HG03280 (cell line): Measurements from ENCODE around the gene CRTC1.
"Not testable (repeated sequence)": the region's sequence is repeated elsewhere in the genome, so short reads cannot be mapped to it uniquely, and the experiment has no call there.

Experiments used
- ATAC-seq: cut with Tn5 transposase; IDR thresholded peaks from one replicate; pipeline ENCODE4 v1.9.1; 2021; ENCODE audit warnings: mild to moderate bottlenecking, moderate library complexity; ENCODE audit not compliant: unreplicated experiment

CRTC1 gene

DNA sequence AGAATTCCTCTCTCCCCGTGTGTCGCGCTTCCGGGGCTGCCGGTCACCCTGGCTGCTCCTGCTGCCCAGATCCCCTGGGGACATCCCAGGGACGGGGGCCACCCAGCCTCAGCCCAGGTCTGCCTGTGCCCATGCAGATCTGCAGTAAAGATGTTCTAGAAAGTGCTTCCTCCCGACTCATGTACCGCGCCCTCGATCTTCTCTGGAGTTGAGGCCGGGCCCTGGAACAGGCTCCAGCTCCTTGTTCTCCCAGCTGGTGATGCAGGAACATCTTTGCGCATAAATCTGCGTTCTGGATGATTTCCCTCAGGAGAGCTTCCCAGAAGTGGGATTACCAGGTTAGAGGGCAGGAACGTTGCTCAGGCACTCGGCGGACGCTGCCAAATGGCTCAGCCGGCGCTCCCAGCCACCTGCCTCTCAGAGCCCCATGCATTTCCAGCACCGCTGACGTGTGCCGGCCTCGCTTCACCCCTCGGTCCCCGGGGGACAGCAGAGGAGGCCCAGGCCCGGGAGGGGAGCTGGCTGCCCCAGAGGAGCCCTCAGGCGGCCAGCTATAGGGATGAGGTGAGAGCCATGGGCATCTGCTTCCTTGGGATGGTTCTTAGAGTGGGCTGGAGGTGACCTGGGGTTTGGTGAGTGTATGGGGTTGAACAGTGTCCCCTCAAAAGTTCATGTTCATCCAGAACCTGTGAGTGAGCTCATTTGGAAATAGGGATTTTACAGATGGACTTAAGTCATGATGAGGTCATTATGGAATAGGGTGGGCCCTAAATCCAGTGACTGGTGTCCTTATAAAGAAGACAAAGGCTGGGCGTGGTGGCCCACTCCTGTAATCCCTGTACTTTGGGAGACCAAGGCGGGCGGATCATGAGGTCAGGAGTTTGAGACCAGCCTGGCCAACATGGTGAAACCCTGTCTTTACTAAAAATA lies 42.6 kb downstream of the CRTC1 start:
- no peak for ATAC-seq

DNA sequence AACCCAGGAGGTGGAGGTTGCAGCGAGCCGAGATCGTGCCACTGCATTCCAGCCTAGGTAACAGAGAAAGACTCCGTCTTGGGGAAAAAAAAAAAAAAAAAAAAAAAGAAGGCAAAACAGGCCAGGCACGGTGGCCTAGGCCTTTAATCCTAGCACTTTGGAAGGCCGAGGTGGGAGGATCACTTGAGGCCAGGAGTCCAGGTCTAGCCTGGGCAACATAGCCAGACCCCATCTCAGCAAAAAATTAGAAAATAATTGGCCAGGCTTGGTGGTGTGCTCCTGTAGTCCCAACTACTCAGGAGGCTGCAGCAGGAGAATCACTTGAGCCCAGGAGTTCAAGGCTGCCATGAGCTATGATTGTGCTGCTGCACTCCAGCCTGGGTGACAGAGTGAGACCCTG lies 43.4 kb downstream of the CRTC1 start:
- ATAC-seq = no peak

DNA sequence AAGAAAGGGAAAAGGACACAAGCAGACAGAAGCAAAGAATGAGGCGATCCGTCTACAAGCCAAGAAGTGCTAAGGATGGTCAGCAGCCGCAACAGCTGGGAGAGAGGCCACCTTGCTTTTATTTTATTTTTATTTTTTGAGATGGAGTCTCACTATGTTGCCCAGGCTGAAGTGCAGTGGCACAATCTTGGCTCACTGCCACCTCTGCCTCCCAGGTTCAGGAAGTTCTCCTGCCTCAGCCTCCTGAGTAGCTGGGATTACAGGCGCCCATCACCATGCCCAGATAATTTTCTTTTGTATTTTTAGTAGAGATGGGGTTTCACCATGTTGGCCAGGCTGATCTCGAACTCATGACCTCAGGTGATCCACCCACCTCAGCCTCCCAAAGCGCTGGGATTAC lies 44.1 kb downstream of the CRTC1 start:
- ATAC-seq = not testable (repeated sequence)

DNA sequence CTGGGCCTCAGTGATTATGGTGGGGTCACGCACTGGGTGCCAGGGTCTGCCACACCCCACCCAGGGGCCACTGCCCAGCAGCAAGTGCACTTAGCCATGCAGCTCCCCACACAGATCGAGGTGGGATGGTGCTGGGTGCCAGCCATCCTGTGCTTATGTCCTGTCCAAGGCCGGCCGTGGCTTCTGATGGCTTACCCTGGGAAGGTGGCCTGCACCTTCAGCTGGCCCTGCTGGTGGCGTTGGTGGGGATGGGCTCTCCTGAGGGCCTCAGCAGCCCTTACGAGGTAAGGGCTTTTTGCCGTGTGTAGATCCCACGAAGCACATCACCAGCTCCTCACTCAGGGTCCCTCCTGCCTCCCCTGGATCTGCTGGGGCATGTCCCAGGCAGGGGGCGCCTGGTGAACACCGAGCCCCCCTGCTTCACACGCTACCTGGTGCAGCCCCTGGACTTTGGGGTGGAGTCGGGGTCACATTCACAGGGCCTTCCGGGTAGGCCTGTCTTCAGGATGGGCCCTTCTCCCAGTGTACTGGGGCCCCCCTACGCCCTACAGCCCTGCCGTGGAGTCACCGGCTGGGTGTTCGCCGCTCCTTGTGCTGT lies 46.6 kb downstream of the CRTC1 start:
- ATAC-seq = no peak

DNA sequence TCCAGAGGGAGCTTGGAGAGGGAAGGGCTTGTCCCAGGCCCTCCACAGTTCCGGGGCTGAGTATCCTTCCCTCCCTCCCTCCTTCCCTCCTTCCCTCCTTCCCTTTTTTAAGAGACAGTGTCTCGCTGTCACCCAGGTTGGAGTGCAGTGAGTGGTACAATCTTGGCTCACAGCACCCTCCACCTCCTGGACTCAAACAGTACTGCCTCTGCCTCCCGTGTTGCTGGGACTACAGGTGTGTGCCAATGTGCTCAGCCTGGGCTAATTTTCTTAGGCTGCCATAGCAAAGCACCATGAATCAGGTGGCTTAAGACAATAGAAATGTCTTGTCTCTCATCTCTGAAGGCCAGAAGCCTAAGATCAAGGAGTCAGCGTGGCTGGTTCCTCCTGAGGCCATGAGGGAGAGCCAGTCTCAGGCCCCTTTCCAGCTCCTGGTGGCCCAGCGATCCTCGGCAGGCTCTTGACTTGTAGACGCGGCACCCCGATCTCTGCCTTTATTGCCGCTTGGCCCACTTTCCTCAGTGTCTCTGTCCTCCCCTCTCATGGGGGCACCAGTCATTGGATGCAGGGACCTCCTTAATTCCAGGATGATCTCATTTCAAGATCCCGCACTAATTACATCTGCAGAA lies 47.5 kb downstream of the CRTC1 start:
- ATAC-seq = no peak

DNA sequence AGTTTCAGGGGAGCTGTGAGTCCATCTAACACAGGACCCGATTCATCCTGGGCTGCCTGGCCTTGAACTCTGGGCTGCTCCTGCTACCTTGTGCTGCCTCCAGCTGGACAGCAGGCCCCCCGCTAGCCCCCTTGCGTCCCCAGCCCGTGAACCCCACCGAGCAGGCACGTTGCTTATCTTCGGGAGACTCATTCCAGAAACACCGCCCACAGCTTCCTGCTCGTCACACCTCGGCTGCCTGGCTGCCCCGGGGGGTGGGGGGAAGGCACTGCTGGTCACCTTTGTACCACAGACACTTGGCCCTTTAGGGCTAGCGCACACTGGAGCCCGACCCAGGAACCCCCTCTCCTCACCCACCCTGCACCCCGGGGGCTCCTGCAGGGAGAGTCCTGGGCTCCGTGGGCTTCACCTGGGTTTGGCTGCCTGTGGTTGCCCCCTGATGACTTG lies 48.1 kb downstream of the CRTC1 start:
- ATAC-seq = no peak

DNA sequence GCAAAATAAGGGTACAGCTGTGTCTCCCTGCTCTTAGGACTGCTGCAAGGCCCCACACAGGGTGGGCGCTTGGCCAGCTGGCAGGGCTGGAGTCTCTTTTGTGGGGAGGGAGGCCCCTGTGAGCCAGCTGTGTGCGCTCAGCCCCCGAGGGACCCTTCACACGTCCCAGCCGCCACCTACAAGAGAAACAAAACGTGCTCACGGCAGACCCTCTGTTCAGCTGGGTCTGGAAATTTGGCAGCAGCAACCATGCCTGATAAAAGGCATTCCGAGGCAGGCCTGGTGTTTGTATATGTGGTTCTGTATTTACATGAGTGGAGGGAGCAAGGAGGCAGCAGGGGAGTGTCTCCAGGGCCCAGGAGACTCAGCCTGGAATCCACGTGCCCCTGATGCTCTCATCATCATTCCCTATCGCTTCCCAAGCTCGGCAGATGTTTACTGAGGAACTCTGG lies 49.7 kb downstream of the CRTC1 start:
- no peak for ATAC-seq

DNA sequence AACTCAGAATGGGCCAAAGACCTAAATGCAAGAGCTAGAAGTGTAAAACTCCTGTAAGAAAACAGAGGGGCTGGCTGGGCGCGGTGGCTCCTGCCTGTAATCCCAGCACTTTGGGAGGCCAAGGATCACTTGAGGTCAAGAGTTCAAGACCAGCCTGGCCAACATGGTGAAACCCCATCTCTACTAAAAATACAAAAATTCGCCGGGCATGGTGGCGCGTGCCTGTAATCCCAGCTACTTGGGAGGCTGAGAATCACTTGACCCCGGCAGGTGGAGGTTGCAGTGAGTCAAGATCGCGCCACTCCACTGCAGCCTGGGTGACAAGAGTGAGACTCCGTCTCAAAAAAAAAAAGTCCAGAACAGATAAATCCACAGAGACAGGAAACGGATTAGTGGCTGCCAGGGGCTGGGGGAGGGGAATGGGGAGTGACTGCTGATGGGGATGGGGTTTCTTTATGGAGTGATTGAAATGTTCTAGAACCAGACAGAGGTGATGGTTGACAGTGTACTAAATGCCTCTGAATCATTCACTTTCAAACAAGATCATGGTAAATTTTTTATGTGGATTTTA lies 50.4 kb downstream of the CRTC1 start:
- not testable (repeated sequence) for ATAC-seq

DNA sequence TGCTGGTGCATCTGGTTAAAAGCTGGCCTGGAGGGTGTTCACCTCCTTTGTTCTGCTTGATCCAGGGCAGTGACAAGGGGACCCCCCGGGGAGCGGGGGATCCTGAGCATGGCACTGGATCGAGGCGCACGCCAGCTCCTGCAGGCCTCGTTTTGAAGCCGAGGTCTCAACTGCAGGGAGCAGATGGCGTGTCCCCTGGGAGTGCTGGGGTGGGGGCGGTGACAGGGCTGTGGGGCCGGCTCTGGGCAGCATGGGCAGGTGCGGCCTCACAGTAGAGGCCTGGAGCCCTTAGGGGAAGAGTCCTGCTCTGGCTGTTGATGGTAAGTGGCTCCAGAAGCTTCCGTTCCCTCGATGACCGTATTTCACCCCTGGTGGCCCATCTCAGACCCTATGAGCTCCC lies 51.8 kb downstream of the CRTC1 start:
- no peak for ATAC-seq

DNA sequence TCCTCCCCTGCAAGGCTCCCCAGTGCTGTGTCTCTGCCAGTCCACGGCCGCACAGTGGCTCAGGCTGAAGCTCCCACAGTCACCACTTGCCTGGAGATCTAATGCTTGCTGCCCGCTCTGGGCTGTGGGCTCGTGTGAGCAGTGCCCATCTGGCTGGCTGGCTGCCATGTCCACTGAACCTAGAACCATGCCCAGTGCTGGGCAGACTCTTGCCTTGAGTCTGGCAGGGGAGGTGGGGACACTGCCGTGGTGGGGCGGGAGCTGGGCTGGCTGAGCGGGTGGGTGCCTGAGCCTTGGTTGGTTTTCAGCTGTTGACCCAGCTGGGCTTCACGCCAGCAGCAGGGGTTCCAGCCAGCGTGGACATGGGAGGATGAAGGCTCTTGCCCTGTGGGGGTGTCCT lies 52.3 kb downstream of the CRTC1 start:
- no peak for ATAC-seq

DNA sequence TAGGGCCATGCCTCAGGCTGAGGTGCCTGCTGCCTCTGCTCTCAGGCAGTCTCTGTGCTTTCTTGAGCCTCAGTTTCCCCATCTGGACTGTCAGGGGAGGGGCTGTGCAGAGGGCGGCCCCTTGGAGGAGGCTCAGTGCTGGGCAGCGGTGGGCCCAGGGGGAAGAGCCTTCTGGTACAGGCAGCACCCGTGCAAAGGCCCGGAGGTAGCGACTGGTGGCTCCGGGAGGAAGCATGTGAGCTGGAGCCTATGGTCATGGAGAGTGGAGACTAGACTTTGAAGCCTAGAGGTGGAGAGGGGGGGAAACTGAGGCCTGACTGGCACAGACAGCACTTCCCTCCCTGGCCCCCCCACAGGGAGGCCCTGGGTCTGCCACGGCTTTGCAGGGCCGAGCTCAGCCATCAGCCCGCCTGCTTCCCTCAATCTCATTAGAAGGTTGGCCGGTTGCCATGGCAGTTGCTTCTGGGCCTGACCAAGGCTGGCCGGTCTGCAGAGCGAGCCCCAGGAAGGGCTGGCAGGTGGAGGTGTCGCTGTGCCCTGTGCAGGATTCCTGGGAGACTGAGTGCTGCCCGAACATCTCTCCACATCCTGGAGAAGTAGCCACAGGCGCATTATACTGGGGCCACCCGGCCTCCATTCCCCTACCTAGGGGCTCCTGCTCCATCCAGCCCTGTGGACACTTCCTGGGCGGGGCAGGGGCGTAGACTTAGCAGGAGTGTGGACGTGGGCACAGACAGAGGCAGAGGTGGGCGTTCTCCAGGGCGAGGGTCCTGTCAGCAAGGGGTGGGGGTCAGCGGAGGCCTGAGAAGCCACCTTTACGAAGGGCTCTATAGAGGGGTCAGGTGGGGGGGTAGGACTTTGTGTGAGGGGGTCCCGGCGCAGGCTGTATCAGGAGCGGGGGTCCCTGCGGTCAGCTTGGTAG lies 53.2 kb downstream of the CRTC1 start:
- no peak for ATAC-seq

DNA sequence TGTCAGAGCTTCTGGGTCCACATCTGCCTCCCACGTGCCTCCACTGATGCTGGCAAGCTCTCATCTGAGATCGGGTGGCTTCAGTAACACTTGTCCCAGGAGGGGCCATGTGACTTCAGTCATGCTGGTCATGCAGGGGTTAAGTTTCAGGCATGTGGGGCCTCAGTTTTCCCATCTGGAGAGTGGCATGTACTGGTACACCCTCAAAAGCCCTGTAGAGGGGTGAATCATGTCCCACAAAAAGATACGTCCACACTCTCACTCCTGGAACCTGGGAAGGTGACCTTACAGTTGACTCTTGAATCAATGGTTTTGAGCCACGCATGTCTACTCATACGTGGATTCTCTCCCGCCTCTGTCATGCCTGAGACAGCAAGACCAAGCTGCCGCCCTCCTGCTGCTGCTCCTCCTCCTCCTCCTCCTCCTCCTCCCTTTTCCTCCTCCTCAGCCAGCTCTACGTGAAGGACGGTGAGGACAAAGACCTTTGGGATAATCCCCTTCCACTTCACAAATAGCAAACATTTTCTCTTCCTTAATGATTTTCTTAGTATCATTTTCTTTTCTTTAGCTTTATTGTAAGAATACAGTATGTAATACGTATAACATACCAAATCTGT lies 54.0 kb downstream of the CRTC1 start:
- no peak for ATAC-seq

DNA sequence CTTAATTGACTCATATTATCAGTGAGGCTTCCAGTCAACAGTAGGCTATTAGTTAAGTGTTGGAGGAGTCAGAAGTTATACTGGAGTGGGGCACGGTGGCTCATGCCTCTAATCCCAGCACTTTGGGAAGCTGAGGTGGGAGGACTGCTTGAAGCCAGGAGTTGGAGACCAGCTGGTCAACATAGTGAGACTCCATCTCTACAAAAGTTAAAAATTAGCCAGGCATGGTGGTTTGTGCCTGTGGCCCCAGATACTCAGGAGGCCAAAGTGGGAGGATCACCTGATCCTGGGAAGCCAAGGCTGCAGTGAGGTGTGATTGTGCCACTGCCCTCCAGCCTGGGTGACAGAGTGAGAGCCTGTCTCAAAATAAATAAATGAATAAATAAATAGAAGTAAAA lies 54.5 kb downstream of the CRTC1 start:
- no peak for ATAC-seq

DNA sequence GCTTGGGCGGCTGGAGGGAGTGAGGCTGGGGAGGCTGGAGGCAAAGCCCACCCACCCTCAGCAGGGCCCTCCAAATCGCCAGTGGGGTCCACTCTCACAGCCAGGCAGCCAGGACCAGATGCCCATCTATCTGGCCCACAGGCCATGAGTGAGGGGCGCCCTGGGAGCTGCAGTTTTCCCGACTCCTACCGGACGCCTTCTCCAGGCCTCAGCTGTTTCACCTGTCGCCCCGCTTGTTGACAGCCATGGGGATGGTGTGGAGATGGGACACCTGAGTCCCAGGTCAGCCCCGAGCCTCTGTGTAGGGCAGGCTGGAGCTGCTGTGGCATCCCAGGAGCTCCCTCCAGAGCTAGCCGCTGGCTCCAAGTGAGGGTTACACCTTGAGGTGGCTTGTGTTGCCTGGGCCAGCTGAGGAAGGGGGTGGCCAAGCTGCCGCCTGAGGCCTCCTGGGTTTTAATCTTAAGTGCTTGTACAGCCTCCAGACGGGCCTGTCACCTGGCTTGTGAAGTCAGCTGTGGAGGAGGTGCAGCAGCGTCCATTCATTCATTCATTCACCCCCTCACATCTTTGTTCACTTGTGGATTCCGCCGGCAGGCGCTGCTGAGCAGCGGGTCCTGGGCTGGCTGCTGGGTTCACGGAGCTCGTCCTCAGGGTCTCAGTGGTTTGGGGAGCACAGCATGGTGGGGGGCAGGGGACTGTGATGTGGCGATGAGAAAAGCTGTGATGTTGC lies 55.6 kb downstream of the CRTC1 start:
- ATAC-seq = no peak

DNA sequence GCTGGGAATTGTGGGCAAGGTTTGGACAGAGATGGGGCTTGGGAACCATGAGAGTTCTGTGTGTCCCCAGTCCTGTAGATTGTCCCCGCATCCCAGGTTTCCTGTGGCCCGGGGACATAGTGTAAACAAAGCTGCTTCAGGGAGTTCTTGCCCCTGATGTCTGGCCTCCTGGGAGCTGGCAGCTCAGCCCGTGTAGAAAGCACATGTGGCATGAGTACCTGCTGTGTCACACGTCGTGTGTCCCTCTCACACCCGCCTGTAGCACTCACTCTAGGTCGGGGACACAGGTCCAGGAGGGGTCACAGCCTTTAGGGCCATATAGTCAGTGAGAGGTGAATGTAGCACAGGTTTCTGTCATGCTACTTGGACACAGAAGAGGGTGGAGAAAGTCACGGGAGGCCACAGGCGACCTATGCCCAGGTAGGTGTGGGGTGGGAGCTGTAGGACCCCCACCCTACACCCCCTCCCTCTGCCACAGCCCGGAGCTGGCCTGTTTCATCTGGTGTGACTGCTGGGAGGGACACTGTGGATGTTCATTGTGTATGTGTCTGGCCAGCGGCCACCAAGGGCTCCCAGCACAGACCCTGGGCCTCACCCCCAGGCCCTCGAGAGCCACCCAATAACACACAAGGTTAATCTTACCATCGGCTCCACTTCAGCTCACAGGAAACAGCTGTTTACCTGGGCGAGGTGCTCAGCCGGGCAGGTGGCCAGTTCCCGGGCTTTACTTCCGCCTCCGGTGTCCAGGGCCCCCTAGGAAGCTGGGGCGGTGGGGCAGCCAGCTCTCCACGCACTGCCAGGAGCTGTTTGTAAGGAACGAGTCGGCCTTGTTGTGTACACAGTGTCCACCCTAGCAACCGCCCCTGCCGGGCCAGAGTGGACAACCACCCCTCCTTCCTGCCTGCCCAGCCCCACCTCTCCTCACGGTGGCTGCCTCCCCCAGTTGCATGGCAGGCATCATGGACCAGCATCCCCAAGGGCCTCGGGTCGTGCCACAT lies 57.9 kb downstream of the CRTC1 start:
- ATAC-seq = no peak

DNA sequence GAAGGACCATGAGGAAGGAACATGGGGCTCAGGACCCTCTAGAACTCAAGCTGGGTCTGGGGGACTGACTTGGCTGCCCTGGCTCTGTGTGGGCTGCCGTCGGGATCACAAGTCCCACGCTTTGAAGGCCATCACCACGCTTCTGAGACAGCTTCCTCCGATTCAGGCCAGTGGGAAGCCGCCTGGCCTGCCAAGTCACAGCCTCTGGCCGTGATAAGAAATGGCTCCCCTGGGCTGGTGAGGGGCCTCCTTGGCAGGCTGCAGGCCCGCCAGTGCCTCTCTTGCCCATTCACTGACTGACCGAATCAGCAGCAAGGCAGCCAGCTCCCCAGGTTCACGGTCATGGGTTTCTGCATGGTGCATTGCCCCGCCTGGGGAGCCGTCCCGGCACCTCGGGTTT lies 58.8 kb downstream of the CRTC1 start:
- no peak for ATAC-seq

DNA sequence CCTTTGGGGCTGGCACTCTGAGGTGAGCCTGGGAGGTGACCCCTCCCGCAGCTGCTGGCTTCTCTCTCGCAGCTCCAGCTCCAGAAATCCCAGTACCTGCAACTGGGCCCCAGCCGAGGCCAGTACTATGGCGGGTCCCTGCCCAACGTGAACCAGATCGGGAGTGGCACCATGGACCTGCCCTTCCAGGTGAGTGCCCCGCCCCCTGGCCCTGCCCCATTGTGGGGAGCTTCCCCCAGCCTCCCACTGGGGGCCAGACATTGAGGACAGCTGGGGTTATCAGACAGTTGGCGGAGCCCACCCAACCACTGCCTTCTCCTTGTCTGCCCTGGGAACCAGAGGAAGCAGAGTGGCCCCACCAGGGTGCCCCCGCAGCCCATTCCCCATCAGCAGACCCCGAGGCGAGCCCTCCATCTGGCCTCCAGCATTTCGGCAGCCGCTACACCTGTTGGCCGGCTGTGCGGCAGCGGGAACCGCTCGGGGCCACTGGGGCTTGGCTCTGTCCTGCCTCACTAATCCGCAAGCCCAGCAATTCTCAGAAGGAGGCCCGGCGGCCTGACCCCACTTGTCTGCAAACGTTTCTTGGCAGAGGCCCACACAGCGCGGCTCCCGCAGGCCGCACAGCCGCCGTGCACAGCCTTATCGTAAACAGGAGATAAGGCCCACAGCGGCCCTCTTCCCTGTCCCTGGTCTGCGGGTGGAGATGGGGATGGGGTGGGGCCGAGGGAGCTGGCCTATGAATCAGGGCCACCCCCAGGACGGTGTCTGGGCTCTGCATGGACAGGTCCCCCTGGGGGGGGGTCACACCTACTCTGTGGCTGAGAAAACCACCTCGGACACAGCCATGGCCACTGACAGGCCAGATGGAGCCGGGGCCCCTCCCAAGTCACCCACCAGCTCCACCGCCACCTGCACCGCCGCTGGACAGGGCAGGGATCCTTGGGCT lies 59.6 kb downstream of the CRTC1 start:
- no peak for ATAC-seq
